Loucy (cell line): ENCODE measurements around the gene RPH3AL.

Experiments used
- H2AFZ ChIP-seq: fragments of 200-600 bp; sonication (generic); 2 replicates; pipeline ENCODE4 v1.6.0; 2016; ENCODE audit warnings: antibody characterized with exemption, mild to moderate bottlenecking, low read length, moderate library complexity
- H3F3A ChIP-seq: fragments of 200-600 bp; 2 replicates; pipeline ENCODE4 v1.6.0; 2016; ENCODE audit warnings: antibody characterized with exemption, low read depth, mild to moderate bottlenecking
- H3K27me3 ChIP-seq: fragments of 200-600 bp; sonication (generic); 2 replicates; pipeline ENCODE4 v1.6.1; 2014; ENCODE audit warnings: low read length, mild to moderate bottlenecking; ENCODE audit not compliant: insufficient read depth, poor library complexity, severe bottlenecking
- H3K36me3 ChIP-seq: fragments of 200-600 bp; sonication (generic); 2 replicates; pipeline ENCODE4 v1.6.1; 2016; ENCODE audit warnings: low read length; ENCODE audit not compliant: insufficient read depth
- H3K4me1 ChIP-seq: fragments of 200-600 bp; sonication (generic); 2 replicates; pipeline ENCODE4 v1.5.1; 2014; ENCODE audit warnings: low read length, mild to moderate bottlenecking; ENCODE audit not compliant: insufficient read depth, poor library complexity, severe bottlenecking
- H3K4me2 ChIP-seq: fragments of 200-600 bp; sonication (generic); 2 replicates; pipeline ENCODE4 v1.6.0; 2014; ENCODE audit warnings: antibody characterized with exemption, low read length, low read depth, mild to moderate bottlenecking; ENCODE audit not compliant: poor library complexity, severe bottlenecking
- H3K4me3 ChIP-seq: fragments of 200-600 bp; sonication (generic); 2 replicates; pipeline ENCODE4 v1.5.1; 2014; ENCODE audit warnings: low read length, mild to moderate bottlenecking, mixed read lengths; ENCODE audit not compliant: poor library complexity, severe bottlenecking
- H3K79me2 ChIP-seq: fragments of 200-600 bp; sonication (generic); 2 replicates; pipeline ENCODE4 v1.6.1; 2014; ENCODE audit warnings: low read length; ENCODE audit not compliant: insufficient read depth
- H3K9ac ChIP-seq: fragments of 200-600 bp; sonication (generic); 2 replicates; pipeline ENCODE4 v1.6.0; 2014; ENCODE audit warnings: mild to moderate bottlenecking, low read depth, low read length, moderate library complexity; ENCODE audit not compliant: poor library complexity, severe bottlenecking
- H3K9me2 ChIP-seq: fragments of 200-600 bp; sonication (generic); replicated peaks from 2 replicates; pipeline ENCODE4 v1.6.1; 2016; ENCODE audit warnings: low read depth, low read length, mixed read lengths
- H3K9me3 ChIP-seq: fragments of 200-600 bp; sonication (generic); 2 replicates; pipeline ENCODE4 v1.6.1; 2014; ENCODE audit warnings: mild to moderate bottlenecking, antibody characterized with exemption, low read length, low read depth; ENCODE audit not compliant: insufficient read depth
- H4K20me1 ChIP-seq: fragments of 200-600 bp; sonication (generic); 2 replicates; pipeline ENCODE4 v1.6.0; 2014; ENCODE audit warnings: antibody characterized with exemption, low read length, mild to moderate bottlenecking; ENCODE audit not compliant: insufficient read depth, poor library complexity, severe bottlenecking
- CTCF ChIP-seq: fragments of 200-600 bp; sonication (generic); conservative IDR thresholded peaks from 2 replicates; pipeline ENCODE4 v1.5.1; 2014; ENCODE audit warnings: mild to moderate bottlenecking, antibody characterized with exemption, low read length
- EZH2phosphoT487 ChIP-seq: fragments of 200-600 bp; IDR thresholded peaks from 2 replicates; pipeline ENCODE4 v1.6.1; 2018; ENCODE audit warnings: antibody characterized with exemption, mild to moderate bottlenecking, moderate library complexity, borderline replicate concordance

RPH3AL gene

GRCh38 chr17:263773-264172, 88.8 kb downstream of the RPH3AL start:
- H3K9ac ChIP-seq, result no peak overlapping the region
- H3K9me2 ChIP-seq, result no peaks in the 10 kb centered on the region
- no peaks in the 10 kb centered on the region for H3F3A ChIP-seq
- H3K36me3 ChIP-seq, result no peaks in the 10 kb centered on the region
- no peaks in the 10 kb centered on the region for H3K4me1 ChIP-seq
- no peaks in the 10 kb centered on the region for H3K79me2 ChIP-seq
- TF ChIP-seq EZH2phosphoT487 (no peak), CTCF (no peak)
- no peak overlapping the region for H3K4me2 ChIP-seq
- H4K20me1 ChIP-seq, result no peaks in the 10 kb centered on the region
- H3K9me3 ChIP-seq, result peaks cover 4% of the 10 kb centered on the region; the same call in 1 of the 2 replicates
- no peak overlapping the region for H3K4me3 ChIP-seq
- H3K27me3 ChIP-seq, result no peaks in the 10 kb centered on the region
- no peak overlapping the region for H2AFZ ChIP-seq

GRCh38 chr17:263271-263670, 89.3 kb downstream of the RPH3AL start:
- Histone ChIP-seq H3K9me2 (no peaks in the 10 kb centered on the region), H4K20me1 (no peaks in the 10 kb centered on the region), H3K36me3 (no peaks in the 10 kb centered on the region), H3K79me2 (no peaks in the 10 kb centered on the region), H3K9me3 (peaks cover 6% of the 10 kb centered on the region; the same call in 1 of the 2 replicates), H3K4me1 (no peaks in the 10 kb centered on the region), H3K4me3 (no peak overlapping the region), H3K9ac (no peak overlapping the region), H3K27me3 (no peaks in the 10 kb centered on the region), H2AFZ (no peak overlapping the region), H3F3A (no peaks in the 10 kb centered on the region), H3K4me2 (no peak overlapping the region)
- TF ChIP-seq EZH2phosphoT487 (no peak), CTCF (no peak)

GRCh38 chr17:261635-262034, 91.0 kb downstream of the RPH3AL start:
- no peaks in the 10 kb centered on the region for H3K79me2 ChIP-seq
- H3K36me3 ChIP-seq, result no peaks in the 10 kb centered on the region
- no peaks in the 10 kb centered on the region for H3K9me2 ChIP-seq
- no peaks in the 10 kb centered on the region for H3F3A ChIP-seq
- no peak overlapping the region for H3K4me2 ChIP-seq
- H4K20me1 ChIP-seq, result no peaks in the 10 kb centered on the region
- no peak overlapping the region for H3K9ac ChIP-seq
- TF ChIP-seq CTCF, result no peak
- TF ChIP-seq EZH2phosphoT487, result no peak
- H3K4me1 ChIP-seq, result no peaks in the 10 kb centered on the region
- H3K27me3 ChIP-seq, result no peaks in the 10 kb centered on the region
- peaks cover 11% of the 10 kb centered on the region; the same call in 1 of the 2 replicates for H3K9me3 ChIP-seq
- H3K4me3 ChIP-seq, result no peak overlapping the region
- H2AFZ ChIP-seq, result no peak overlapping the region
